ENCODE measurements around the gene TRIM47. TPM values are rescaled to one million over a fixed set of nuclear protein-coding genes. Genes with fewer than 3 reads are reported as not detected.

Gene TRIM47
- total RNA-seq, 1 experiment from 2014 or later = 25.7 TPM

DNA sequence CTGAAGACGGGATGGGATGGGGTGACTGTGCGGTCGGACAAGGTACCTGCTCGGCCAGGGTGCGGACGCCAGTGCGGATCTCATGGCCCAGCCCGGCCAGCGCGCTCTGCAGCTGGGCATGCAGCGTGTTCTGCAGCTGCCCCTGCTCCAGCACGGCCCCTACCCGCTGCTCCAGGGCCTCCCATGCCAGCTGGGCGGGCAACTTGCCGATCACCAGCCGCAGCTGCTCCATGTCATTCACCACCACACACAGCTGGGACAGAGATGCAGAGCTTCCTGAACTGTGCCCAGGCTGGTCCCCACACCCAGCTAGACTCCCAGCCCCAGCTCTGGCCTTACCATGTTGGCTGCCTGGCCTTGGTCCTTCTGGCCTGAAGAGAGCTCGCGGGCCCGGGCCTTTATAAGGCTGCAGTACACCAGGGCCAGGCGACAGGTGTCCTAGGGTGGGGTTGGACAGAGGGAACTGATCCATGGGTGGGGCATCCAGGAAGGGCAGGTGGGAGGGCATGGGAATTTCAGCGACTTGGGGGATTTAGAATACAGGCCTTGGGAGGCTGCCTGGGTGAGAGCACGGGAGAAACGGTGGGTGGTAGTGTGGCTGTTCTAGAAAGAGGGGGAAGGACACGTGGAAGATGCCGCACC, 44.0 kb downstream of the TRIM47 start:
- DNase-seq (ENCODE audit: unreplicated experiment) = no peak
- POLR2A ChIA-PET = interaction anchor here (0.6 to 0.9 kb wide), 2 partner anchors 43 to 88 kb away, joined by 3 read pairs; no protein-coding TSS in a partner anchor
- BruUV-seq (replicated peaks) = no TSS peak
- Mint-ChIP-seq H3K4me3 (ENCODE audit: unreplicated experiment) (no peak overlapping the region), H3K27ac (ENCODE audit: low read depth, unreplicated experiment) (peak overlapping the region; percentile 25), H3K4me1 (ENCODE audit: insufficient read depth, unreplicated experiment) (peaks cover 7% of the 10 kb centered on the region), H3K27me3 (ENCODE audit: insufficient read depth, unreplicated experiment) (no peaks in the 10 kb centered on the region), H3K36me3 (ENCODE audit: insufficient read depth, unreplicated experiment) (no peaks in the 10 kb centered on the region), H3K9me3 (ENCODE audit: unreplicated experiment) (no peaks in the 10 kb centered on the region)
- TF ChIP-seq, protein P1, sequence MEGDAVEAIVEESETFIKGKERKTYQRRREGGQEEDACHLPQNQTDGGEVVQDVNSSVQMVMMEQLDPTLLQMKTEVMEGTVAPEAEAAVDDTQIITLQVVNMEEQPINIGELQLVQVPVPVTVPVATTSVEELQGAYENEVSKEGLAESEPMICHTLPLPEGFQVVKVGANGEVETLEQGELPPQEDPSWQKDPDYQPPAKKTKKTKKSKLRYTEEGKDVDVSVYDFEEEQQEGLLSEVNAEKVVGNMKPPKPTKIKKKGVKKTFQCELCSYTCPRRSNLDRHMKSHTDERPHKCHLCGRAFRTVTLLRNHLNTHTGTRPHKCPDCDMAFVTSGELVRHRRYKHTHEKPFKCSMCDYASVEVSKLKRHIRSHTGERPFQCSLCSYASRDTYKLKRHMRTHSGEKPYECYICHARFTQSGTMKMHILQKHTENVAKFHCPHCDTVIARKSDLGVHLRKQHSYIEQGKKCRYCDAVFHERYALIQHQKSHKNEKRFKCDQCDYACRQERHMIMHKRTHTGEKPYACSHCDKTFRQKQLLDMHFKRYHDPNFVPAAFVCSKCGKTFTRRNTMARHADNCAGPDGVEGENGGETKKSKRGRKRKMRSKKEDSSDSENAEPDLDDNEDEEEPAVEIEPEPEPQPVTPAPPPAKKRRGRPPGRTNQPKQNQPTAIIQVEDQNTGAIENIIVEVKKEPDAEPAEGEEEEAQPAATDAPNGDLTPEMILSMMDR (IDR thresholded peaks at IDR 0.05; ENCODE audit: unreplicated experiment) = no peak
- CTCF ChIA-PET = interaction anchor here (0.6 to 1.5 kb wide), 3 partner anchors 14 to 43 kb away, joined by 3 to 6 read pairs (median 3); no protein-coding TSS in a partner anchor
- intact Hi-C loops (cut with micrococcal nuclease) = no loop called here

DNA sequence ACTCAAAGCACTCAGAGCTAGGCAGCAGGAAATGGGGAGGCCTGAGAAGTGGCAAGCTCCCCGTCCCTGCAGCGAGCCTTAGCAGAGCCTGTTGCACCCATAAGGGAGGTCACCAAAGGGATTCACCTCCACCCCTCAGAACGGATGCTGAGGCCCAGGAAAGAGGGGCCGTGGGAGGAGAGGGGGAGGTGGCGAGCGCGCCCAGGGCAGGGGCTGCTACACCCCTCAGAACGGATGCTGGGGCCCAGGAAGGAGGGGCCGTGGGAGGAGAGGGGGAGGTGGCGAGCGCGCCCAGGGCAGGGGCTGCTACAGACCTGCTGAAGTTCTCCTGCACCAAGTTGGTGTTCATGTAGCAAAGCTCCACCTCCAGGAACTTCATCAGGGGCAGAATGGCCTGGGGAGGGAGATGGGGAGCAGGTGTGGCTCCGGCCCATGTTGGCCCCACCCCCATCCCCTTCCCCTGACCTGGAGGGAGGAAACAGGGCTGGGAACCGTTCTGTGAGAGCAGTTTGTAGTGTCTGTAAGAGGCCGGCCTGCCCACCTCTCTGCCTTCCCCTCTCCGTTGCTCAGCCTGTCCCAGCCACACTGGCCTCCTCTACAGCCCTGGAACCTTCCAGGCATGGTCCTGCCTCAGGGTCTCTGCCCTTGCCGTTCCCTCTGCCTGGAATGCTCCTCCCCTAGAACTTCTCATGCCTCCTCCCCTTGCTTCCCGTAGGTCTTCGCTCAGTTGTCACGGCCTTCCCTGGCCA, 45.6 kb downstream of the TRIM47 start:
- Mint-ChIP-seq H3K27me3 (ENCODE audit: insufficient read depth, unreplicated experiment) (no peaks in the 10 kb centered on the region), H3K27ac (ENCODE audit: low read depth, unreplicated experiment) (no peak overlapping the region), H3K4me1 (ENCODE audit: insufficient read depth, unreplicated experiment) (peaks cover 7% of the 10 kb centered on the region), H3K4me3 (ENCODE audit: unreplicated experiment) (no peak overlapping the region), H3K36me3 (ENCODE audit: insufficient read depth, unreplicated experiment) (no peaks in the 10 kb centered on the region), H3K9me3 (ENCODE audit: unreplicated experiment) (no peaks in the 10 kb centered on the region)
- no TSS peak for BruUV-seq (replicated peaks)
- TF ChIP-seq, protein P1 (IDR thresholded peaks at IDR 0.05; ENCODE audit: unreplicated experiment) = no peak
- ChIA-PET POLR2A (interaction anchor here (0.8 to 1.2 kb wide), 2 partner anchors 11 to 53 kb away, joined by 3 to 4 read pairs; partner anchors contain the start of gene UNC13D), CTCF (interaction anchor here (1.5 kb wide), 2 partner anchors 13 to 15 kb away, joined by 5 to 6 read pairs; no protein-coding TSS in a partner anchor)
- intact Hi-C loops (cut with micrococcal nuclease) = no loop called here
- DNase-seq (ENCODE audit: unreplicated experiment) = no peak

DNA sequence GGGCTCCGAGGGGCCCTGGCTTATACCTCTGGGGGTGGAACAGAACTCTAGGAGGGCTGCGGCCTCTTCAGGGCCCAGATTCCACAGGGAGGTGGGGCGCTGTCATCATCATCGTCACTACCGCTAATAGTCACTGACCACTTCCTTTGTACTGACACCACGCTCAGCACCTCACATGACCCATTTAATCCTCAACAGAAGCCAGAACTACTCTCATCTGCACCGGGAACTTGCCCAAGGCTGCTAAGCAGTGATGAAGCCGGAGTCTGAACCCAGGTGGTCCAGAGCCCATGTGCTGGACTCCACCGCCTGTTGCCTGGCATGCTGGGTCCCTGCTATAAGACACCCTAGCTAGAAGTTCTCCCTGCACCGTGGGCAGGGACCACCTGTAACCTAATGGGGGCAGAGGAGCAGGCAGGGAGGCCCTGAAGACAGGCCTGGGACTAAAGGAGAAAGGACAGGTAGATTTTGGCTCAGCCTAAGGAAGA, 46.2 kb downstream of the TRIM47 start:
- H3K27me3 Mint-ChIP-seq (ENCODE audit: insufficient read depth, unreplicated experiment) = no peaks in the 10 kb centered on the region
- peaks cover 7% of the 10 kb centered on the region for H3K4me1 Mint-ChIP-seq (ENCODE audit: insufficient read depth, unreplicated experiment)
- ChIA-PET CTCF (interaction anchor here (1.5 kb wide), 1 partner anchor 14 kb away, joined by 5 read pairs; no protein-coding TSS in a partner anchor), POLR2A (interaction anchor here (1.2 kb wide), 1 partner anchor 52 kb away, joined by 3 read pairs; no protein-coding TSS in a partner anchor)
- TF ChIP-seq, protein P1 (IDR thresholded peaks at IDR 0.05; ENCODE audit: unreplicated experiment) = no peak
- intact Hi-C loops (cut with micrococcal nuclease) = no loop called here
- no TSS peak for BruUV-seq (replicated peaks)
- H3K27ac Mint-ChIP-seq (ENCODE audit: low read depth, unreplicated experiment) = no peak overlapping the region
- H3K36me3 Mint-ChIP-seq (ENCODE audit: insufficient read depth, unreplicated experiment) = no peaks in the 10 kb centered on the region
- H3K4me3 Mint-ChIP-seq (ENCODE audit: unreplicated experiment) = no peak overlapping the region
- H3K9me3 Mint-ChIP-seq (ENCODE audit: unreplicated experiment) = no peaks in the 10 kb centered on the region
- peak; percentile 12 for DNase-seq (ENCODE audit: unreplicated experiment)

DNA sequence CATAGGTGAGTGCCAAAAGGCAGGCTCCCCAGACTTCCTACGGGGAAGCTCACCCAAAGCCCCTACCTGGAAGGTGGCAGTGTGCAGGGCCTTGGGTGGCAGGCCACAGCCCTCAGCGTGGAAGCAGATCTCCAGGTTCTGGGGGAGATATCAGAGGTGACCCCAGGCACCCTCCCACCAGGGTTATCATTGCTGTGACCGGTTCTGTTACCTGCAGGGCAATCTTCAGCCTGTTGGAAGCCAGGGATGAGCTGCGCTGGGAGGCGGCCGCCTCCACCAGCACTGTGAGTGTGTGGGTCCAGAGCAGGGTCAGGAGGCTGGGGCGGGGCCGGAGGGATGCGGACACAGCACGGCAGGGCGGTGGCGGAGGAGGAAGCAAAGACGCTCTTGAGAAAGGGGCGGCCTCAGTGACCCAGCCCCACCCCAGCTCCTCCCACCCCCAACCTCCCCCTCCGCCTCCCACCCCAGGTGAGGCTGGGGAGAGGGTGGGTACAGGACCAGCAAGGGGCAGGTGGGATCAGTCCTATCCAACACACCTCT, 47.3 kb downstream of the TRIM47 start:
- Mint-ChIP-seq H3K27me3 (ENCODE audit: insufficient read depth, unreplicated experiment) (no peaks in the 10 kb centered on the region), H3K27ac (ENCODE audit: low read depth, unreplicated experiment) (no peak overlapping the region), H3K4me3 (ENCODE audit: unreplicated experiment) (no peak overlapping the region), H3K4me1 (ENCODE audit: insufficient read depth, unreplicated experiment) (peaks cover 7% of the 10 kb centered on the region), H3K36me3 (ENCODE audit: insufficient read depth, unreplicated experiment) (no peaks in the 10 kb centered on the region), H3K9me3 (ENCODE audit: unreplicated experiment) (no peaks in the 10 kb centered on the region)
- TF ChIP-seq, protein P1 (IDR thresholded peaks at IDR 0.05; ENCODE audit: unreplicated experiment) = no peak
- BruUV-seq (replicated peaks) = no TSS peak
- ChIA-PET POLR2A (no interaction called here), CTCF (interaction anchor here (0.7 to 2.0 kb wide), 6 partner anchors 9 to 90 kb away, joined by 3 to 7 read pairs (median 4); no protein-coding TSS in a partner anchor)
- DNase-seq (ENCODE audit: unreplicated experiment) = no peak
- intact Hi-C loops (cut with micrococcal nuclease) = no loop called here
